ENCODE data around the gene CRADD. TPM values are rescaled to one million over a fixed set of nuclear protein-coding genes. Genes with fewer than 3 reads are reported as not detected.

Gene CRADD
- total RNA-seq, 4 donors from 2014 or later: 19.4 to 28.7 (median 22.6) TPM

GRCh38 chr12:93908264-93908663, 231.1 kb downstream of the CRADD start:
- no peak overlapping the region for H3K4me3 ChIP-seq
- ATAC-seq: no peak
- H3K9me3 ChIP-seq: no peaks in the 10 kb centered on the region
- no peaks in the 10 kb centered on the region for H3K27me3 ChIP-seq
- H3K36me3 ChIP-seq: no peaks in the 10 kb centered on the region
- TF ChIP-seq CTCF (IDR thresholded peaks at IDR 0.05 in 4 of 5, conservative IDR thresholded peaks at IDR 0.05 in 1 of 5) (no peak), POLR2A (IDR thresholded peaks at IDR 0.05) (no peak)
- H3K27ac ChIP-seq: no peak overlapping the region
- in situ Hi-C loops (cut with MboI; ENCODE audit: low sequenced_read_pairs in 4 of 4): no loop called here
- no peak for DNase-seq
- H3K4me1 ChIP-seq: no peaks in the 10 kb centered on the region
- intact Hi-C loops (cut with DNase I; ENCODE audit: low total_unique reads): no loop called here

- Histone ChIP-seq H3K36me3 (no peaks in the 10 kb centered on the region), H3K9me3 (no peaks in the 10 kb centered on the region), H3K27ac (no peak overlapping the region), H3K4me1 (no peaks in the 10 kb centered on the region), H3K27me3 (no peaks in the 10 kb centered on the region), H3K4me3 (no peak overlapping the region)
- in situ Hi-C loops (cut with MboI; ENCODE audit: low sequenced_read_pairs in 4 of 4): no loop called here
- TF ChIP-seq POLR2A (IDR thresholded peaks at IDR 0.05): no peak
- TF ChIP-seq CTCF (IDR thresholded peaks at IDR 0.05 in 4 of 5, conservative IDR thresholded peaks at IDR 0.05 in 1 of 5): no peak
- ATAC-seq (peak; percentile 54 to 65), DNase-seq (no peak)
- intact Hi-C loops (cut with DNase I; ENCODE audit: low total_unique reads): no loop called here
Observed at GRCh38 chr12:93908846-93909567, 231.8 kb downstream of the CRADD start.

GRCh38 chr12:93911396-93911795, 234.2 kb downstream of the CRADD start:
- no peak overlapping the region for H3K4me3 ChIP-seq
- TF ChIP-seq CTCF (IDR thresholded peaks at IDR 0.05 in 4 of 5, conservative IDR thresholded peaks at IDR 0.05 in 1 of 5): no peak
- TF ChIP-seq POLR2A (IDR thresholded peaks at IDR 0.05): no peak
- no peak for ATAC-seq

GRCh38 chr12:93912086-93912733, 235.0 kb downstream of the CRADD start:
- no peak overlapping the region for H3K4me3 ChIP-seq
- no peaks in the 10 kb centered on the region for H3K36me3 ChIP-seq
- no peak for ATAC-seq
- H3K27ac ChIP-seq: no peak overlapping the region
- TF ChIP-seq POLR2A (IDR thresholded peaks at IDR 0.05) (no peak), CTCF (IDR thresholded peaks at IDR 0.05 in 4 of 5, conservative IDR thresholded peaks at IDR 0.05 in 1 of 5) (no peak)
- H3K9me3 ChIP-seq: no peaks in the 10 kb centered on the region
- no peaks in the 10 kb centered on the region for H3K4me1 ChIP-seq
- no peak for DNase-seq
- intact Hi-C loops (cut with DNase I; ENCODE audit: low total_unique reads) (no loop called here), in situ Hi-C loops (cut with MboI; ENCODE audit: low sequenced_read_pairs in 4 of 4) (no loop called here)
- H3K27me3 ChIP-seq: no peaks in the 10 kb centered on the region

More at GRCh38 chr12:93911396-93911795, 234.2 kb downstream of the CRADD start:
- in situ Hi-C loops (cut with MboI; ENCODE audit: low sequenced_read_pairs in 4 of 4) (no loop called here), intact Hi-C loops (cut with DNase I; ENCODE audit: low total_unique reads) (no loop called here)
- H3K9me3 ChIP-seq: no peaks in the 10 kb centered on the region
- H3K36me3 ChIP-seq: no peaks in the 10 kb centered on the region
- H3K27ac ChIP-seq: no peak overlapping the region
- DNase-seq: no peak
- no peaks in the 10 kb centered on the region for H3K4me1 ChIP-seq
- no peaks in the 10 kb centered on the region for H3K27me3 ChIP-seq

All from gastrocnemius medialis (tissue), 4 donors.